ENCODE results near the gene PARP6. TPM values are rescaled to one million over a fixed set of nuclear protein-coding genes. Genes with fewer than 3 reads are reported as not detected.
A peak's percentile ranks its signal among the peaks of the same experiment; 100 is the strongest.

PARP6 gene
- total RNA-seq, 2 donors from 2014 or later: 87.3 to 92.1 TPM

DNA sequence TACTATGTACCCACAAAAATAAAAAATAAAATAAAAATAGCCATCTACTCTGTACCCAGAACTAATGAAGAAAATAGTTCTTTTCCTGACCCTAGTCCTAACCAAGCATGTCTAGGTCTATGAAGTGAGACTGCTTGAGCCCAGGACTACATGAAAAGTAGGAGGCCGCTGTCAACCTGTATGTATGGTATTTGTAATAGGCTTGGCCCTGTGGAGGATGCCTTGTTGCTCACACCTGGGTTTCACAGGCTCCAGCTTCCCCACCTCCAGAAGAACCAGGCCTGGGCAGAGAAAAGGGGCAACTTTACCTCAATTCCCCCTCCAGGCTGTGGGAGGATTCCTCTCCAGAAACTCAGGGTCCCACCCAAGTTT lies 34.5 kb downstream of the PARP6 start:
- Mint-ChIP-seq H3K36me3 (ENCODE audit: low read depth) (peaks cover 35% of the 10 kb centered on the region), H3K4me3 (no peak overlapping the region), H3K27ac (no peak overlapping the region), H3K4me1 (peaks cover 42% of the 10 kb centered on the region), H3K27me3 (ENCODE audit: insufficient read depth) (peaks cover 35% of the 10 kb centered on the region), H3K9me3 (no peaks in the 10 kb centered on the region)
- Histone ChIP-seq H3K36me3 (ENCODE audit: control insufficient read depth, insufficient read depth, low read length) (peaks cover 39% of the 10 kb centered on the region), H3K27me3 (ENCODE audit: control insufficient read depth, insufficient read depth, low read length, poor library complexity, severe bottlenecking) (peaks cover 9% of the 10 kb centered on the region), H3K9me3 (ENCODE audit: control insufficient read depth, low read length) (no peaks in the 10 kb centered on the region), H3K4me3 (ENCODE audit: low read length) (no peak overlapping the region), H3K4me1 (ENCODE audit: control insufficient read depth, insufficient read depth, low read length) (peaks cover 14% of the 10 kb centered on the region), H3K9ac (ENCODE audit: extremely low read depth, low read length, poor library complexity, severe bottlenecking) (no peak overlapping the region), H3K27ac (ENCODE audit: low read depth, low read length) (no peak overlapping the region)
- DNase-seq: no peak
- 100% methylated on average over 1 of the region's 1 CpG; no CpG with 5 or more reads in 1 of the 2 experiments for WGBS, 2 experiments (ENCODE audit: insufficient coverage in 1 of 2, insufficient read length in 1 of 2)
- TF ChIP-seq, protein P1, sequence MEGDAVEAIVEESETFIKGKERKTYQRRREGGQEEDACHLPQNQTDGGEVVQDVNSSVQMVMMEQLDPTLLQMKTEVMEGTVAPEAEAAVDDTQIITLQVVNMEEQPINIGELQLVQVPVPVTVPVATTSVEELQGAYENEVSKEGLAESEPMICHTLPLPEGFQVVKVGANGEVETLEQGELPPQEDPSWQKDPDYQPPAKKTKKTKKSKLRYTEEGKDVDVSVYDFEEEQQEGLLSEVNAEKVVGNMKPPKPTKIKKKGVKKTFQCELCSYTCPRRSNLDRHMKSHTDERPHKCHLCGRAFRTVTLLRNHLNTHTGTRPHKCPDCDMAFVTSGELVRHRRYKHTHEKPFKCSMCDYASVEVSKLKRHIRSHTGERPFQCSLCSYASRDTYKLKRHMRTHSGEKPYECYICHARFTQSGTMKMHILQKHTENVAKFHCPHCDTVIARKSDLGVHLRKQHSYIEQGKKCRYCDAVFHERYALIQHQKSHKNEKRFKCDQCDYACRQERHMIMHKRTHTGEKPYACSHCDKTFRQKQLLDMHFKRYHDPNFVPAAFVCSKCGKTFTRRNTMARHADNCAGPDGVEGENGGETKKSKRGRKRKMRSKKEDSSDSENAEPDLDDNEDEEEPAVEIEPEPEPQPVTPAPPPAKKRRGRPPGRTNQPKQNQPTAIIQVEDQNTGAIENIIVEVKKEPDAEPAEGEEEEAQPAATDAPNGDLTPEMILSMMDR (conservative IDR thresholded peaks at IDR 0.05): no peak

DNA sequence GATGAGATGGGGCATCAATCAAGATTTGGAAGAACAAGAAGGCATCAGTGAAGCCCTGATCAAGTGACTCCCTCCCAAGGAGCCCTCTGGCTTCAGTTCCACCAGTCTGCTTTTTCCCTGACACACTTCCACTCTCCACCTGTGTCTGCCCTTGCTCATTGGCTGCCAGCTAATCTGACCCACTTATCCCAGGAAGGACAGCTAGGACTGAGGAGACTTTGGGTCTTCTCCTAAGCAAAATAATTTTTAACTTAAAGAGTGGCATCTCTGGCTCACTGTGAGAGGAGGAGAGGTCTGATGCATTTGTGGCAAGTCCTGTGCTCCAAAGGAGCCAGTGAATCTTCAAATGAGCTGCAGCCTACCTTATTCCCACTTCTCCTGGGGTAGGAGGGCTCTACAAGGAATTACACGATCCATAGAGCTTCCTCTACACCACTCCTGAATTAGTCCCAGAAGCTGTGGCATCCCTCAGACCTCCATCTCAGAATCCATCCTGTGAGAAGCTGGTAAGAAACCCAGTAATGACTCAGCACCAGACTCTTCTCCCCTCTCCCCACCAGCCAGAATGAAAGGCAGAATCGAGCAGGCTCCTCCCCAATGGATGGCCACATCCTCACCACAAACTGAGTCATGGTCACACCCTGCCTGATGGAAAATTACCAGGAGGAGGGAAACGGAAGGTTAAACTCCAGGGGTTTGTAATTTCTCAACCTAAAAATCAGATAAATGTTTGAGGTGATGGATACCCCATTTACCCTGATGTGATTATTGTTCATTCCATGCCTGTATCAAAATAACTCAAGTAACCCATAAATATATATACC lies 35.1 kb downstream of the PARP6 start:
- H3K36me3 Mint-ChIP-seq (ENCODE audit: low read depth): peaks cover 31% of the 10 kb centered on the region
- no peaks in the 10 kb centered on the region for H3K9me3 ChIP-seq (ENCODE audit: control insufficient read depth, low read length)
- TF ChIP-seq, protein P1 (conservative IDR thresholded peaks at IDR 0.05): no peak
- H3K27ac Mint-ChIP-seq: peak overlapping the region; percentile 41
- peaks cover 42% of the 10 kb centered on the region for H3K4me1 Mint-ChIP-seq
- 85% methylated on average over 2 of the region's 3 CpGs; no CpG with 5 or more reads in 1 of the 2 experiments for WGBS, 2 experiments (ENCODE audit: insufficient coverage in 1 of 2, insufficient read length in 1 of 2)
- peaks cover 38% of the 10 kb centered on the region for H3K27me3 Mint-ChIP-seq (ENCODE audit: insufficient read depth)
- peaks cover 9% of the 10 kb centered on the region for H3K27me3 ChIP-seq (ENCODE audit: control insufficient read depth, insufficient read depth, low read length, poor library complexity, severe bottlenecking)
- H3K4me3 ChIP-seq (ENCODE audit: low read length): no peak overlapping the region
- H3K9ac ChIP-seq (ENCODE audit: extremely low read depth, low read length, poor library complexity, severe bottlenecking): no peak overlapping the region
- peak; percentile 87 for DNase-seq
- no peaks in the 10 kb centered on the region for H3K9me3 Mint-ChIP-seq
- peaks cover 38% of the 10 kb centered on the region for H3K36me3 ChIP-seq (ENCODE audit: control insufficient read depth, insufficient read depth, low read length)
- peaks cover 14% of the 10 kb centered on the region for H3K4me1 ChIP-seq (ENCODE audit: control insufficient read depth, insufficient read depth, low read length)
- H3K27ac ChIP-seq (ENCODE audit: low read depth, low read length): no peak overlapping the region
- no peak overlapping the region for H3K4me3 Mint-ChIP-seq

DNA sequence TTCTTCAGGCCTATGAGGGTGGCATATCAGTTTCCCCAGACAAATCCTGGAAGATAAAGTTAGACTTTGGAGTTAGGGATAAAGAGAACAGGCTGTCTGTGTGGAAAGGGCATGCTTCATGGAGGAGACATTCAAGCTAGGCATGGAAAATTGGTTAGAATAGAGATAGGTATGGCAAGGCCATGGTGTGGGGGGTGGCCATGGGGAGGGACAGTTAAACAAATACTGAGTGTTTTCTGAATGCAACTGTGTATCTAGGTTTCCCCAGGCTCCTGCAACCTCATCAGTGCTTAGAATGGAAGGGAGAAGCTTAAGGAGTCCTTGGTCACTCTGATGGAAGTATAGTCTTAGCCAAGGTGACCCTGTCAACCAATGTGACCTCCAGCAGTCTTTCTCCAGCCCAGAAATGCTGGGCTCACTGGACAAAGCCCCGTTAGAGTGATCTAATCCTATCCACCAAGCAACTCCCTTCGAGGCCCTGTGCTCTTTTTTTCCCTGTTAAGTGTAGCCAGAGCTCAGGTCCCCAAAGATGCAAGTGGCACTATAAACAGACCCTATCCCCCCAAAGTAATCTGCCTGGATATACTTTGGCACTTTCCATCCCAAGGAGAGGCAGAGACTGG lies 35.9 kb downstream of the PARP6 start:
- Histone ChIP-seq H3K27me3 (ENCODE audit: control insufficient read depth, insufficient read depth, low read length, poor library complexity, severe bottlenecking) (peaks cover 9% of the 10 kb centered on the region), H3K9me3 (ENCODE audit: control insufficient read depth, low read length) (no peaks in the 10 kb centered on the region), H3K27ac (ENCODE audit: low read depth, low read length) (no peak overlapping the region), H3K9ac (ENCODE audit: extremely low read depth, low read length, poor library complexity, severe bottlenecking) (no peak overlapping the region), H3K4me1 (ENCODE audit: control insufficient read depth, insufficient read depth, low read length) (peaks cover 7% of the 10 kb centered on the region), H3K36me3 (ENCODE audit: control insufficient read depth, insufficient read depth, low read length) (peaks cover 30% of the 10 kb centered on the region), H3K4me3 (ENCODE audit: low read length) (no peak overlapping the region)
- Mint-ChIP-seq H3K4me3 (no peak overlapping the region), H3K27me3 (ENCODE audit: insufficient read depth) (peaks cover 33% of the 10 kb centered on the region), H3K27ac (peak overlapping the region; percentile 41), H3K4me1 (peaks cover 42% of the 10 kb centered on the region), H3K9me3 (no peaks in the 10 kb centered on the region), H3K36me3 (ENCODE audit: low read depth) (peaks cover 24% of the 10 kb centered on the region)
- no peak for DNase-seq
- TF ChIP-seq, protein P1 (conservative IDR thresholded peaks at IDR 0.05): no peak
- WGBS, 2 experiments (ENCODE audit: insufficient coverage in 1 of 2, insufficient read length in 1 of 2): 93% methylated on average over 2 of the region's 2 CpGs; no CpG with 5 or more reads in 1 of the 2 experiments

All from endodermal cell (in vitro differentiated cells).